Stimulated activated CD8-positive, alpha-beta memory T cell treated with anti-CD3 and anti-CD28 coated beads, Interleukin-12 subunit alpha, Interleukin-12 subunit beta, amount 100 ng/mL, for 4 hours (primary cell): ENCODE data around the gene RTF2.
"Not testable (repeated sequence)": the region's sequence is repeated elsewhere in the genome, so short reads cannot be mapped to it uniquely, and the experiment has no call there.

ENCODE experiments used
- DNase-seq: peaks from one replicate; pipeline ENCODE4 v3.0.0-alpha.2; 2020; ENCODE audit warnings: low read depth

The RTF2 gene

DNA sequence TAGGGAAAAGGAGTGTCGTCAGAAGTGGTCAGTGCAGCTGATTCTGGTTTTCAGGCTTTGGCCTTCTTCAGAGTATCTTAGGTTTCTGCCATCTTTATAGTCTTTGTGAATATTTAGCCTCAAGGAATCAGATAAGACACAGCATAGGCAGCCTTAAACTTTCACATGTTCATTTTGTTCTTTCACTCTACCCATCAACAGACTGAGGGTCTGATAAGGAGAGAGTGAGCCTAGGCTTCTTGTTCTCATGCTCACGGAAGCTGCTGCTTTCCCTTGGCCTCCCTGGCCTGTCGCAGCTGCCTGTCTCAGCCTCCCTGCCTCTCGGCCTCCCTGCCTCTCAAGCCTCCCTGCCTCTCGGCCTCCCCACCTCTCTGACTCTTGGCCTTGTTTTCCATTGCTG lies 20.1 kb downstream of the RTF2 start:
- DNase-seq: no peak

DNA sequence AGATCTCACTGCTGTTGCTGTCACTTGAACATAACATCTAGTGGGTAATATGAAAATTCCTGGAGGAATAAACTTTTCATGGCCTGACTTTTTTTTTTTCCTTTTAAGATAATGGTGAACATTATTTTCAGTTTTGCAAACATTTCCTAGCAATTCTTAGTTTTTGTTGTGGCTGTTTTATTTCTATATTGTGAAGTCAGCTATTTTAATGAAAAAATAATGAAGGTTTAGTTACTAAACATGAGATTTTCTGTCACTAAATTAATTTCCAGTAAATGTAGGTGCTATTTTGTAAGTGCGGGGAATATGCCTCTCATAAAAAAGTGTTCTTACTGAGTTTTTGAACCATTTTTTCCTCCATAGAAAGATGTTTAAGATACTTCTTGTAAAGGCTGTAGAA lies 32.7 kb downstream of the RTF2 start:
- DNase-seq: no peak

DNA sequence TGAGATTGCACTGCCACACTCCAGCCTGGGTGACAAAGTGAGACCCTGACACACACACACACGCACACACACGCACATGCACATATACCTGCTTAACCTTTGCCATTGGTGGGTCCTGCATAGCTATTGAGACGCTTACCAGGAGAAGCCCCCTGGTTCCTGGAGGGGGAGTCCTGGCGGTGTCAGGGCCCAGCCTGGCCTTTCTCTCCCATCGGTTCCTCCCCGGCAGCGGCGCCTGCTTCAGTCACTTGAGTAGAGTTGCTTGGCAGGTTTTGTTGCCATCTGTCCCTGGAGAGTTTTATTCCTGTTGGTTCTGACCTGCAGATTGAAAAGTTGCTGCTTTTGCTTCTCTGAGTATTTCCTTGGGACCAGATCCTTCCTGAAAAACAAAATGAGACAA lies 35.5 kb downstream of the RTF2 start:
- no peak for DNase-seq

DNA sequence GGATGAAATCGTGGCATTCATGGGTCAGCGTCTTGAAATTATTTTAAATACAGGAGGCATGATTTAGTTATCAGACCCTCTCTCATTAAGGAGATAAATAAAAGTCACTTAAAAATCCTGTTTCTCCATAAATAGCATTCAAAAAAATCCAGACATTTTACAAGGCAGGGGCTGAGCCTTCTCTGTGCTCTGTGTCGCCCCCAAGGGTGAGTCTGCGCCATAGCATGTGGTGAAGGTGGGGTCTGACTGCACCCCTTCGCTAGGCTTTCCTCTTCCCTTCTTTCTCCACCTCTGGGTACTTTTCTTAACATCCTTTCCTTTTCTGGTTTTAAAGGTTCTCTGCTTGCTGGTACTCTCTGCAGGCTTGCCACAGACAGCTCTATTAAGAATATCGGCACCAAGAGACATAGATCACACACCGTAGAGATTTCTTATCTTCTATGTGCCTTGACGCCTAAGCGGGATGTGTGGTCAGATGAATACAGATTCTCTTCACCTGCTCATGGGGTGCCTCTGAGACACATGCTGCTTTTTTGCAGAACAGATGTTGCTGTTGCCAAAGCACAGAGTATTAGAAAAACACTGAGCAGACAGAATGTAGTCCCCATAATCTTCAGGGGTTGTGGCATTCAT lies 36.1 kb downstream of the RTF2 start:
- DNase-seq: no peak

DNA sequence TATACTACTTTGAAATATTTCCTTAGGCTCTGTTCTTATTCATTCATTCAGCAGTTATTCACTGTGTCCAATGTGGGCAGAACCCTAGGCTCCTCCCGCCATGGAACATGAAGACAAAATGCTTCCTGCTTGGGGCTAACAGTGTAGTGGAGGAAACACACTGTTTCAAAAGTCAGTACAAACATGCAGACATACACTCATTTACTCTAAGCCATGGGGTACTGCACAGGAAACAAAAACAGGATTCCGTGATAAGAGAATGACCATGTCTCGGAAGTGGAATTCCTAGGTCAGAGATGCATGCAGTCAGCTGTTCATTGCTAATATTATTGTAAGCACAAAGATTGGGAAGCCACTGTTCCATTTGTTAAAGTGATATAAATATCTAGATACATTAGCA lies 37.7 kb downstream of the RTF2 start:
- DNase-seq: no peak

DNA sequence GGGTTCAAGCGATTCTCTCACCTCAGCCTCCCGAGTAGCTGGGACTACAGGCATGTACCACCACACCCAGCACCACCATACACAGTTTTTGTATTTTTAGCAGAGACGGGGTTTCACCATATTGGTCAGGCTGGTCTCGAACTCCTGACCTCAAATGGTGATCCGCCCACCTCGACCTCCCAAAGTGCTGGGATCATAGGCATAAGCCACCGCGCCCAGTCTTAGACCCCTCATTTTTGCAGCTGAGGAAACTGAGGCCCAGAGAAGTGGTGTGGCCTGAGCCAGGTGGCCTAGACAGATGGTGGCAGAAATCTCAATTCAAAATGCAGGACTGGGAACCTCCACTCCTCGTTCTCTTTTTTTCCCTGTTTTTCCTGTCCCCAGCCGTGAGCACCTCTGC lies 43.5 kb downstream of the RTF2 start:
- DNase-seq: no peak

DNA sequence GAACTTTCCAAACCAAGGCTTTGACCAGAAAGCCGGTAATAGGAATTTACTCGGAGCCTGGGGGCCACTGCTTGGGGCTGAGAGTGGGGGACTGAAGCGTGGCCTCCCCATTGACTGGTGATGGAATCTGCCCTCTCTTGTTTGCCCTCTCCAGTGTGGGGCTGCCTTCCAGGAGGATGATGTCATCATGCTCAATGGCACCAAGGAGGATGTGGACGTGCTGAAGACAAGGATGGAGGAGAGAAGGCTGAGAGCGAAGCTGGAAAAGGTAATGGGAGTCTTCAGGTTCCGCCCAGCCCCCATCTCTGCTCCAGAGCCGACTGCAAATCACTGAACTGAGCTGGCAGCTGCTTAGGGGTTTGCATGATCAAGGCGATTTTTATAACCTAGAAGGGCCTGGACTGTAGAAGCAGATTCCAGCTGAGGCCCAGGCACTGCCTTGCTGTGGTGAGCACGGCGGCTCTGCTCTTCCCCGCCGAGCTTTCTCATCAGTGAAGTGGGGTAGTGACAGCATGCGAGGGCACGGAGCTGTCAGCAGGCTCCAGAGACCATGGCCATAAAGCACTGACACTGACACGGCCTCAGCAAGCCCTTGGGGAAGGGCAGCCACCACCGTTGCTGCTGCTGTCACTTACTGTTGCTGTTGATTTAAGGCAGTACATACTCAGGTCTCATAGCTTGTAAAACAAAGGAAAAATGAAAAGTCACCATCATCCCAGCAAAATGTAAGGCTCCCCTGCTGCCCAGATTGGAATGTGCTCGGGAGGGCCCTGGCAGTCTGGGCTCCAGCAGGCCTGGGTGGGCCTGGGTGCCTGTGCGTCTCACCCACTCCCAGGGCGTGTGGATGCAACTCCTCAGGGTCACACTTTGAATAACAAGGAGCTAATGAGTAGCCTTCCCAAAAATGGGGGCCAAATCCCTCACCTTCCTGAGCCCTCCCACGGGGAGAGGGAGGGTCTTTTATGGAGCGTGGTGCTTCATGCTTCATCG lies 45.0 kb downstream of the RTF2 start:
- DNase-seq: no peak

DNA sequence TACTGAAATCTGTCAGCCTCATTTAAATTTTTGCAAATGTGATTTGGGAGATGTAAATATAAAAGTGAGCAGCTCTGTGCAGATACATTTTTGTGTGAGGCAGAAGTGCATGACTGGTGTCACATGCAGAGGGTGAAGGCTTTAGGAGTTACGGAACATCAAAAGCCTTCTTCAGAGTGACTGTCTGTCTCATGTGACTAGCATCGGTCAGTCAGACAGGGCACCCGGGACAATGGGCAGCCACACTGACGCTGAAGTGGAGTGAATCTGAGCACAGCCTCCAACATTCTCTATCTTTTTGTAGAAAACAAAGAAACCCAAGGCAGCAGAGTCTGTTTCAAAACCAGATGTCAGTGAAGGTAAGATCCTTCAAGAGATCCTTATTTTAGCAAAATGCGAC lies 48.2 kb downstream of the RTF2 start:
- no peak for DNase-seq

DNA sequence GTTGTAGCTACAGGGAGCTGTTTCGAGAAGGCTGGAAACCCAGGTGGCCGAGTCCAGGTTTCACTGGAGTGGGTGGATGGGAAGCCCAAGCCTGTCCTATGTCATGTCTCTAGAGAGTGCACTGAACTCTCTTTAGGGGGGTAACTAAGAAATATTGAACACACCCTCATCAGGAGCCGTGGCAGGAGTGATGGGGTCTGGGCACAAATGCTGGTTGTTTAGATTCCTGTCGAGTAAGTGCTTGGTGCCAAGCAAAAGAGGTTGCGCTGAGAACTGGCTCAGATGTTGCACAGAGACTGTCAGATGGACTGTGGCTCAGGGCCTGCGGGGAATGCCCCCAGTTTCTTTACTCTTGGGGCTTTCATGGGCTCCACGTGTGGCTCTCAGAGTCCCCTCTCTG lies 48.8 kb downstream of the RTF2 start:
- DNase-seq: no peak

DNA sequence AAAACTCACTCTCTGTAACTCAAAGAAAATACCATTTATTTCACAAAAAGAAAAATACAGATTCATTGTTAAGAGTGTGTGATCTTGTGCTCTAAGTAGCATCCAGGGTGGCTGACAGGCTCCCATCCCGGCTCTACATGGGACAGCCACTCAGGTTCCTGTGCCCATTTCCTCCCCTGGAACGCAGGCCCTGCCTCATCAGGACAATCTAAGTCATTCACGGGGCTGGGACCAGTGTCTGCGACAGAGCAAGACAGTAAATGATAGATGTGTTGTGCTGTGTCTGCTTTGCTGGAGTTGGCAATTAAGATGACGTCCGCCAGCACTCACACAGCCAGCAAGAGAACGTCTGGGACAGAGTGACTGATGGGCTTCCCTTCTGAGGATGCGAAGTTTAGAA lies 49.2 kb downstream of the RTF2 start:
- DNase-seq: no peak

DNA sequence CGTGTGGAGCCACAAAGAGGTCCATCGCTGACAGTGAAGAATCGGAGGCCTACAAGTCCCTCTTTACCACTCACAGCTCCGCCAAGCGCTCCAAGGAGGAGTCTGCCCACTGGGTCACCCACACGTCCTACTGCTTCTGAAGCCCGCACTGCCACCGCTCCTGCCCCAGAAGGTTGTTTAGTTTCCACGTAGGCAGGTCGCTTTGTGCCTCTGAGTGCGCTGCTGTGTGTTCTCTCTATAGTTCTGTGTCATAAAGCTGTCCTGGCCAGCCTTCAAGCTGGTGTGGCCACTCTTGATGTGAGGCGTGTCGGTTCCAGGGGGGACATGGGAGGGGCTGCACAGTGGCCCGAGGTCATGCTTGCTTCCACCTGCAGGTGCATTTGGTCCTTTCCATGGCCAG lies 49.7 kb downstream of the RTF2 start:
- no peak for DNase-seq

DNA sequence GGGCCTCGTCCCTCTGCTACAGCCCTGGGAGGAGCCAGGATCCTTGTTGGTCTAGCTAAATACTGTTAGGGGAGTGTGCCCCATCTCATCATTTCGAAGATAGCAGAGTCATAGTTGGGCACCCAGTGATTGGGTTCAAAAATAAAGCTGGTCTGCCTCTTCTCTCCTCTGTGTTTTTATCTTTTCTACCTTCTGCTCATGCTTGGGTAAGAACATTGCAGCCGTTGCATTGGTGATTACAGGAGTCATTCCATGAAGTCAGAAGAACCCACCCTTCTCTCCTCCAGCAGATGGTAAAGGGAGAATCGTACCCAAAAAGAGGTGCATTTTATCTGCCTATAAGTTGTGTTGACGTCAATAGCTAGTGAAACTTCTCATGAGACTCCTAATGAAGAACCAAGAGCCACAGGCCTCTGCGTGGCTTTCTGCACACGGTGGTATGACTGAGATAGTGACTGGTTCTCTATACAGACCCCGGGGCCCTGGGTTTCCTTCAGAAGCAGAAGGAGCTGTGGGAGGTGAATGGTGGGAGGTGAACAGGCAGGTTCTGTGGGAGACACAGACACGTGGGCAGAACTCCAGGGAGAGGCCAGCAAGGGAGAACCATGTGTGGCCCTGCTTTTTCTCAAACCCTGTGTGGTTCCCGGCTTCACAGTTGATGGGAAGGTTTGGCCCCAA lies 50.4 kb downstream of the RTF2 start:
- DNase-seq: no peak

DNA sequence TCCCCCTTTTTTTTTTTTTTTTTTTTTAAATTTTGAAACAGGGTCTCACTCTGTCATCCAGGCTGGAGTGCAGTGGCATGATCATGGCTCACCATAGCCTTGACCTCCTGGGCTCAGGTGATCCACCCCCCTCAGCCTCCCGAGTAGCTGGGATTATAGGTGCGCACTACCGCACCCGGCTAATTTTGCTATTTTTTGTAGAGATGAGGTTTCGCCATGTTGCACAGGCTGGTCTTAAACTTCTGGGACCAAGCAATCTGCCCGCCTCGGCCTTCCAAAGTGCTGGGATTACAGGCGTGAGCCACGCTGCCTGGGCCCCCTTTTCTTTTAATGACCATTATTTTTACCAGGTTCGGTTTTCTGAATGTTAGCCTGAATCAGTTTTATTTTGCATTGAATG lies 51.1 kb downstream of the RTF2 start:
- DNase-seq: no peak

DNA sequence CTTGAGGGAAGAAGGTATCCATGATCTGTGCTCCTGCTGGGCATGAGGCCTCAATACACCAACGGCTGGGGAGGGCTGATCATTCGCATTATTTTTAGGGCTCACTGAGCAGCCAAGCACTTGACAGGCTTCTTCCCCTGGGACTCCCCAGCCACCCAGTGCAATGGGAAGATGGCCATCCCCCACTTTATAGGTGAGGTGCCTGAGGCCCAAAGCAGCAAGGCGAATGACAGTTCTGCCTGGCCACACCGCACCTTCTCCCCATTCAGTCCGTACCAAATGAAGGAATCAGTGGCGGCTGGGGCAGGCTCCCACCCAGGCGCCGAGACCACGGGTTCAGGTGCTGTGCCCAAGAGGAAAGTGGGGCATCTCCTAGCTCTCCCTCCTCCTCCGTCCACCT lies 51.8 kb downstream of the RTF2 start:
- no peak for DNase-seq

DNA sequence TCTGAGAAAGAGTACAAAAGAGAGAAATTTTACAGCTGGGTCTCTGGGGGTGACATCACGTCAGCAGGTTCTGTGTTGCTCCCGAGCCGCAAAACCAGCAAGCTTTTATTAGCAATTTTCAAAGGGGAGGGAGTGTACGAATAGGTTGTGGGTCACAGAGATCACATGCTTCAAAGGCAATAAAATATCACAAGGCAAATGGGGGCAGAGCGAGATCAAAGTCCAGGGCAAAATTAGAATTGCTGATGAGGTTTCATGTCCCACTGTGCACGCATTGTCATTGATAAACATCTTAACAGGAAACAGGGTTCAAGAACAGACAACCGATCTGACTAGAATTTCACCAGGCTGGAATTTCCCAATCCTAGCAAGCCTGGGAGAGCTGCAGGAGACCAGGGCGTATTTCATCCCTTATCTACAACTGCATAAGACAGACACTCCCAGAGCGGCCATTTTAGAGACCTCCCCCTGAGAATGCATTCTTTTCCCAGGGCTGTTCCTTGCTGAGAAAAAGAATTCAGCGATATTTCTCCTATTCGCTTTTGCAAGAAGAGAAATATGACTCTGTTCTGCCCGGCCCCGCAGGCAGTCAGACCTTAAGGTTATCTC lies 52.4 kb downstream of the RTF2 start:
- not testable (repeated sequence) for DNase-seq

DNA sequence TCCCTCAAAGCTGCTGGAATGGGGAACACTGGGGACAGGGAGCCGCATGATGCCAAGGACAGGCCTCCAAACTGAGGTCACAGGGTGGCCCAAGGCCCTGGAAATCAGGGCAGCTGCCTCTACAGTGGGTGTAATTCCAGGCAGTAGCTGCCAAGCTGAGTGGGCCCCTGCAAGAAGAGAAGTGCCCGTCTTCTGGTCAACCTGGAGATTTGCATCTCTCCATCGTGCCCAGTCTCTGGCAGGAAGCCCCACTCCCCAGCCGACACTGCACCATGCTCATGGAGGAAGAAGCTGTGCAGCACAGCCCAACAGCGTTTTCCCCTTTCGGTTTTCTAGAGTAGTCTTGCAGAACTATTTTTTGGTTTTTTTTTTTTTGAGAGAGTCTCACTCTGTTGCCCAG lies 53.9 kb downstream of the RTF2 start:
- no peak for DNase-seq

DNA sequence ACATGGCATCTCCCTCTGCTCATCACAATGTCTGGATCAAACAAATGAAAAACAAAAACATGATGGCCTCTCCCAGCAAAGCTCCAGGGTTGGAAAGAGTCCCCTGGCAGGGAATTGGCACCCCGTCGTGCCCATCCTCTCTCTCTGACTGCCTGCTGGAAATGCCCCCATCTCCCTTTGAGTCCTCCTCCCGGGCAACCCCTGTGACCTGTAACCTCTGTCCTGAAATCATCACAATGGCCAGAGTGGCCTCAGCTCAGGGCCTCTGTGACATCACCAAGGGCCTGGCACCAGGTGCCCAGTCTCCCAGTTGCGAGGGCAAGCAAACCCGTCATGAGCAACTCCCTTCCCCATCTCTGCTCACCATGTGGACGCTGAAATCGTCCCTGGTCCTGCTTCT lies 56.0 kb downstream of the RTF2 start, which contains the start of gene FAM209A:
FAM209A (plus strand) TSS at position 301 of the 400 bp plus-strand sequence; CDS start at position 366, 65 bp downstream.
- DNase-seq: not testable (repeated sequence)

DNA sequence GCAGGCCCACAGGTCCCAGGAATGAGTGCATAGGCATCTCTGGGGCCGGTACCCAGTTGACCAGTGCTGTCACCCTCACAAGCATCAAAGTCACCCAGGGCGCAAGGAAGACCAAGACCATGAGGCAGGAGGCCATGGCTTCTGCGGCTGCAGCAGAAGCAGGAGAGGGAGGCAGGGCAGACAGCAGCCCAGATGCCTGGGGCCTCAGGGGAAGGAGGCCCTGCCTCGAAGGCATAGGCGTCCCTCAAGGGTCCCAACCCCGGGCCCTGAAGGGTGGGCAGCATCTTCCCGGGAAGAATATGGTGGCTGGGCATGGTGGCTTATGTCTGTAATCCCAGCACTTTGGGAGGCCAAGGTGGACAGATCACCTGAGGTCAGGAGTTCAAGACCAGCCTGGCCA lies 59.1 kb downstream of the RTF2 start:
- no peak for DNase-seq

DNA sequence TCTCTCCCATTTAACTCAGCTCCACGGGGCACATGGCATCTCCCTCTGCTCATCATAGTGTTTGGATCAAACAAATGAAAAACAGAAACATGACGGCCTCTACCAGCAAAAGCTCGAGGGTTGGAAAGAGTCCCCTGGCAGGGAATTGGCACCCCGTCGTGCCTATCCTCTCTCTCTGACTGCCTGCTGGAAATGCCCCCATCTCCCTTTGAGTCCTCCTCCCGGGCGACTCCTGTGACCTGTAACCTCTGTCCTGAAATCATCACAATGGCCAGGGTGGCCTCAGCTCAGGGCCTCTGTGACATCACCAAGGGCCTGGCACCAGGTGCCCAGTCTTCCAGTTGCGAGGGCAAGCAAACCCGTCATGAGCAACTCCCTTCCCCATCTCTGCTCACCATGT lies 64.5 kb downstream of the RTF2 start, which contains the start of gene FAM209B:
FAM209B (plus strand) TSS at position 301 of the 400 bp plus-strand sequence; CDS start at position 397, 96 bp downstream.
- not testable (repeated sequence) for DNase-seq

DNA sequence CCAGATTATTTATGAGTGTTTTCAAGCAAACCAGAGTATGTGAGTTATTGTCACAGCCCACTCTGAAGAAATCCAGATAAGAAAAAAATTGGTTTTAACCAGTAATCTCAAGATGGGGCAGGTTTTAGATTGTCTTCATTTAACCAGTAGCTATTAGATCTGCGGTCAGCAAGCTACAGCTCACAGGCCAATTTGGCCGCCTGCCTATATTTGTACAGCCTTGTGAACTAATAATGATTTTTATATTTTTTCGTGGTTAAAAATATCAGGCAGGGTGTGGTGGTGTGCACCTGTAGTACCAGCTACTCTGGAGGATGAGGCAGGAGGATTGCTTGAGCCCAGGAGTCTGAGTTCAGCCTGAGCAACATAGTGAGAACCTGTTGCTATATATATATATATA lies 69.6 kb downstream of the RTF2 start:
- DNase-seq: no peak

DNA sequence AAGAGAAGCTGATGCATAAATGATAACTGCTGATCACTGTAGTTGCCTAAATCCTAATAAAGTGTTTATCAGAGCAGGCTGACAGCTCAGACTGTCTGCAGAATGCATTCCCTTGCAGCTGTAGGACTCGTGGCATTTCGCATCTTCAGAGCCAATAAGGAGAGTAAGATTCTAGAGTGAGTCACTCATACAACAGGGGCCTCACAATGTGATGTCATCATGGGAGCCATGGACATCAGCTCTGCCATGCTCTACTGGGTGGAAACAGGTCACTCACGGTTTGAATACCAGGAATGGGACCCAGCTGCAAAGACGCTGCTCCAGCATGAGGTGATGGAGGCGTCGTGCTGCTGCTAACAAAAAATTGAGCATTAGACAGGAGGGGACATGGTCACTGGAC lies 72.0 kb downstream of the RTF2 start:
- DNase-seq: no peak

DNA sequence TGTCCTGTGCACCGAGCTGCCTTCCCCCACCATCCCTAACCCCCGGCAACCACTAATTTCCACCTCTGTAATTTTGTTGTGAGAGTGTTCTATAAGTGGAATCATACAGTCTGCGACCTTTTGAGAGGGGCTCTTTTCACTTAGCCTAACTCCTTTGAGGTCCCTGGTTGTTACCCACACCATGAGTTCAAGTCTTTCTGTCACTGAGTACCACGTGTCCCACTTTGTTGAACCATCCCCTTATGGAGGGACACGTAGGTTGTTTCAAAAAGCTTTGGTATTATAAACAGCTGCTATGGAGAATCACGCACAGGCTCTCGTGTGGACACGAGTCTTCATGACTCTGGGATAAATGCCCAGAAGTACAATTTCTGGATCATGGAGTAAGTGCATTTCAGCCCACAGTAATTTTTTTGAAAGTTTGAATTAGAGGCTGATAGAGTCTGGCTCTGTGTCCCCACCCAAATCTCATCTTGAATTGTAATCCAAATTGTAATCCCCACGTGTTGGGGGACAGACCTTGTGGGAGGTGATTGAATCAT lies 74.1 kb downstream of the RTF2 start:
- no peak for DNase-seq
